MM.1S (cell line): ENCODE measurements around the gene LOXHD1.

Experiments
- DNase-seq: peaks from one replicate; pipeline ENCODE4 v3.0.0-alpha.2; 2015
- H2AFZ ChIP-seq: fragments of 300-600 bp; sonication (generic); 2 replicates; pipeline ENCODE4 v1.6.0; 2016; ENCODE audit warnings: antibody characterized with exemption, low read length
- H3F3A ChIP-seq: fragments of 300-600 bp; sonication (generic); 2 replicates; pipeline ENCODE4 v1.6.1; 2016; ENCODE audit warnings: mild to moderate bottlenecking, antibody characterized with exemption, low read length, moderate library complexity, mixed read lengths; ENCODE audit not compliant: insufficient read depth
- H3K27ac ChIP-seq: fragments of 300-600 bp; sonication (generic); 2 replicates; pipeline ENCODE4 v1.5.1; 2016; ENCODE audit warnings: mild to moderate bottlenecking, low read length
- H3K27me3 ChIP-seq: fragments of 300-600 bp; sonication (generic); replicated peaks from 2 replicates; pipeline ENCODE4 v1.6.0; 2016; ENCODE audit warnings: low read length; ENCODE audit not compliant: insufficient read depth
- H3K36me3 ChIP-seq: fragments of 300-600 bp; sonication (generic); replicated peaks from 2 replicates; pipeline ENCODE4 v1.6.1; 2016; ENCODE audit warnings: mild to moderate bottlenecking, low read length, mixed read lengths; ENCODE audit not compliant: insufficient read depth
- H3K4me1 ChIP-seq: fragments of 300-600 bp; sonication (generic); 2 replicates; pipeline ENCODE4 v1.6.1; 2016; ENCODE audit warnings: low read length, mixed read lengths
- H3K4me2 ChIP-seq: fragments of 300-600 bp; sonication (generic); 2 replicates; pipeline ENCODE4 v1.6.0; 2016; ENCODE audit warnings: low read depth, low read length
- H3K4me3 ChIP-seq: fragments of 300-600 bp; sonication (generic); 2 replicates; pipeline ENCODE4 v1.5.1; 2016; ENCODE audit warnings: low read length, mixed read lengths
- H3K79me2 ChIP-seq: fragments of 300-600 bp; sonication (generic); 2 replicates; pipeline ENCODE4 v1.6.1; 2016; ENCODE audit warnings: mixed run types, low read length, mixed read lengths
- H3K9ac ChIP-seq: fragments of 300-600 bp; sonication (generic); 2 replicates; pipeline ENCODE4 v1.6.1; 2016; ENCODE audit warnings: low read length, mixed read lengths
- H3K9me2 ChIP-seq: fragments of 300-600 bp; sonication (generic); replicated peaks from 2 replicates; pipeline ENCODE4 v1.6.1; 2016; ENCODE audit warnings: mild to moderate bottlenecking, low read length, mixed read lengths; ENCODE audit not compliant: insufficient read depth
- H3K9me3 ChIP-seq: fragments of 300-600 bp; sonication (generic); replicated peaks from 2 replicates; pipeline ENCODE4 v1.6.1; 2016; ENCODE audit warnings: mild to moderate bottlenecking, low read length, mixed read lengths; ENCODE audit not compliant: insufficient read depth
- H4K20me1 ChIP-seq: fragments of 300-600 bp; sonication (generic); 2 replicates; pipeline ENCODE4 v1.6.1; 2016; ENCODE audit warnings: mild to moderate bottlenecking, low read length, moderate library complexity, mixed read lengths; ENCODE audit not compliant: insufficient read depth
- EZH2 ChIP-seq: fragments of 300-600 bp; sonication (generic); optimal IDR thresholded peaks from 2 replicates; pipeline ENCODE3; 2017; ENCODE audit warnings: low read depth, mild to moderate bottlenecking, antibody characterized with exemption, low read length, mixed read lengths
- EZH2phosphoT487 ChIP-seq: fragments of 300-600 bp; sonication (generic); IDR thresholded peaks from 2 replicates; pipeline ENCODE4 v1.6.1; 2018; ENCODE audit warnings: antibody characterized with exemption, low read length
- TF ChIP-seq, protein P1 (sequence below): fragments of 300-600 bp; sonication (generic); IDR thresholded peaks from 2 replicates; pipeline ENCODE4 v1.5.1; 2016; ENCODE audit warnings: antibody characterized with exemption, low read length, mixed read lengths

LOXHD1 gene

DNA sequence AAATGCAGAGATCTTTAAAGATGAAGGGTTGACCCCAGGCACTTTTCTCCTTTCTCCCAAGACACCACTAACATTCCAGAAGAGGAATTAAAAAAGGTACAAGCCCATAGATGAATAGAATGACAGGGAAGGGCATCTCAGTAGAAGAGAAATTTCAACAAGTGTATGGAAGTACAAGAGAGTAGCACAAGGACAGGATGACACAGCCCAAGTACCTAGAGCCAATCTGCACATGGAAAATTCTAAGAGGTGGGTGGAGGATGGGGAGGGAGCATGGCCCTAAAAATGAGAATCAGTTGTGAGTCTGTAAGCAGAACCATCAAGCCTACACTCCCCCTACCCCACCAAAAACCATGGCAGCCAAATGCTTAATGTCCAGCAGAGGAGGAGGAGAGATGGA is 39.7 kb upstream of the LOXHD1 start:
- no peak overlapping the region for H3K4me2 ChIP-seq
- TF ChIP-seq, protein P1, sequence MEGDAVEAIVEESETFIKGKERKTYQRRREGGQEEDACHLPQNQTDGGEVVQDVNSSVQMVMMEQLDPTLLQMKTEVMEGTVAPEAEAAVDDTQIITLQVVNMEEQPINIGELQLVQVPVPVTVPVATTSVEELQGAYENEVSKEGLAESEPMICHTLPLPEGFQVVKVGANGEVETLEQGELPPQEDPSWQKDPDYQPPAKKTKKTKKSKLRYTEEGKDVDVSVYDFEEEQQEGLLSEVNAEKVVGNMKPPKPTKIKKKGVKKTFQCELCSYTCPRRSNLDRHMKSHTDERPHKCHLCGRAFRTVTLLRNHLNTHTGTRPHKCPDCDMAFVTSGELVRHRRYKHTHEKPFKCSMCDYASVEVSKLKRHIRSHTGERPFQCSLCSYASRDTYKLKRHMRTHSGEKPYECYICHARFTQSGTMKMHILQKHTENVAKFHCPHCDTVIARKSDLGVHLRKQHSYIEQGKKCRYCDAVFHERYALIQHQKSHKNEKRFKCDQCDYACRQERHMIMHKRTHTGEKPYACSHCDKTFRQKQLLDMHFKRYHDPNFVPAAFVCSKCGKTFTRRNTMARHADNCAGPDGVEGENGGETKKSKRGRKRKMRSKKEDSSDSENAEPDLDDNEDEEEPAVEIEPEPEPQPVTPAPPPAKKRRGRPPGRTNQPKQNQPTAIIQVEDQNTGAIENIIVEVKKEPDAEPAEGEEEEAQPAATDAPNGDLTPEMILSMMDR = no peak
- no peak for TF ChIP-seq EZH2phosphoT487
- TF ChIP-seq EZH2 = no peak
- H4K20me1 ChIP-seq = no peaks in the 10 kb centered on the region
- no peaks in the 10 kb centered on the region for H3K27me3 ChIP-seq
- DNase-seq = no peak
- H3K9me2 ChIP-seq = no peaks in the 10 kb centered on the region
- no peak overlapping the region for H3K4me3 ChIP-seq
- H3K79me2 ChIP-seq = no peaks in the 10 kb centered on the region
- no peak overlapping the region for H3K9ac ChIP-seq
- H3K27ac ChIP-seq = no peak overlapping the region
- no peak overlapping the region for H2AFZ ChIP-seq
- H3K9me3 ChIP-seq = no peaks in the 10 kb centered on the region
- no peaks in the 10 kb centered on the region for H3K36me3 ChIP-seq
- no peaks in the 10 kb centered on the region for H3K4me1 ChIP-seq
- H3F3A ChIP-seq = no peaks in the 10 kb centered on the region

DNA sequence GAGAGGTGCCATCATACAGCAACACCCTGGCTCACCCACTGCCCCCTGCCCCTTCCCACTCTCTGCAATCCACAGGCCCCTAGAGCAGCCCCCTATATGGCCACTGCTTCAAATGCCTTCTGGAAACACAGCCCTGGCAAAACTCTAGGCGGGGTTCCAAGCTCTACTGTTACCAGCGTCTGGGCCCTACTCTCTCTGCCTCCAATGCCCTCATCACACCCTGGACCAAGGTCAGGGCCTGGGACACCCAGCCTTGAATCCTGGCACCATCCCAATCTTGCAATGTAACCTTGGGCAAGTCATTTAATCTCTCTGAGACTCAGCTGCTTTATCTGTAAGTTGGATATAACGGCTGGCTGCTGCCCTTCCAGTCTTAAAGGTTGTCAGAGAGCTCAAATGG is 39.2 kb upstream of the LOXHD1 start:
- no peaks in the 10 kb centered on the region for H3K27me3 ChIP-seq
- H3K79me2 ChIP-seq = no peaks in the 10 kb centered on the region
- no peaks in the 10 kb centered on the region for H3K4me1 ChIP-seq
- no peak overlapping the region for H3K4me2 ChIP-seq
- H3K9ac ChIP-seq = no peak overlapping the region
- no peaks in the 10 kb centered on the region for H3K9me2 ChIP-seq
- no peak overlapping the region for H2AFZ ChIP-seq
- no peaks in the 10 kb centered on the region for H3K36me3 ChIP-seq
- TF ChIP-seq EZH2phosphoT487 = no peak
- TF ChIP-seq, protein P1 = no peak
- TF ChIP-seq EZH2 = no peak
- H3K27ac ChIP-seq = no peak overlapping the region
- no peaks in the 10 kb centered on the region for H3K9me3 ChIP-seq
- no peaks in the 10 kb centered on the region for H4K20me1 ChIP-seq
- H3K4me3 ChIP-seq = no peak overlapping the region
- no peak for DNase-seq
- H3F3A ChIP-seq = no peaks in the 10 kb centered on the region

DNA sequence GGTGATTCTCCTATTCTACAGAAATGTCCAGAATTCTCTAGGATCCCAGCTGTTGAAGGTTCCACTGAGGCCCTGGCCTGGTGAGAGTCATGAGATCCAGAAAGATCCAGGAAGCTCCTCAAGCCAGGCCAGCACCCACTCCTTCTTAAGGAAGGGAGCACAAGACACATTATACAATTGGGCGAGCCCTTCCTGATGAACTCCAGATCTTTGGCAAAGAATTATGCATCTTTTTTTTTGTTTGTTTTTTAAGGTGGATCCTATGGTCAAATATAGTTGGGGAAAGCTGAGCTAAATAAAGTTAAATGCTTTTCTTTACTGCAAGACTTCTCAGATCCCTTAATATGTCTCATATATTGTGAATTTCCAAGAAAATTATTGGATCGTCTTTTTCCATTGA is 37.0 kb upstream of the LOXHD1 start:
- no peak overlapping the region for H3K4me2 ChIP-seq
- H3F3A ChIP-seq = no peaks in the 10 kb centered on the region
- H3K9me2 ChIP-seq = no peaks in the 10 kb centered on the region
- DNase-seq = no peak
- H3K79me2 ChIP-seq = no peaks in the 10 kb centered on the region
- H3K9me3 ChIP-seq = no peaks in the 10 kb centered on the region
- H3K9ac ChIP-seq = no peak overlapping the region
- no peak overlapping the region for H2AFZ ChIP-seq
- H4K20me1 ChIP-seq = no peaks in the 10 kb centered on the region
- H3K27ac ChIP-seq = no peak overlapping the region
- no peaks in the 10 kb centered on the region for H3K4me1 ChIP-seq
- TF ChIP-seq, protein P1 = no peak
- TF ChIP-seq EZH2 (no peak), EZH2phosphoT487 (no peak)
- no peaks in the 10 kb centered on the region for H3K27me3 ChIP-seq
- no peak overlapping the region for H3K4me3 ChIP-seq
- no peaks in the 10 kb centered on the region for H3K36me3 ChIP-seq
